Spleen (tissue), 7 donors: Measurements from ENCODE around the gene NMNAT2.

Source experiments
- CTCF ChIP-seq, 11 experiments: fragments of 200-600 bp in 7 of 11; fragments of 450-650 bp in 4 of 11; sonication (generic) in 4 of 11; IDR thresholded peaks in 8 of 11; conservative IDR thresholded peaks in 3 of 11; 1 replicate in 7 of 11; 2 replicates in 4 of 11; pipeline versions ENCODE4 v1.4.0 to v1.8.0; 2016 to 2021; ENCODE audit warnings: antibody characterized with exemption in 11 of 11, inconsistent platforms in 4 of 11, mild to moderate bottlenecking in 1 of 11
- POLR2A ChIP-seq, 3 donors: fragments of 450-650 bp; IDR thresholded peaks; one replicate each; pipeline ENCODE4 v1.5.1; 2017; ENCODE audit warnings: antibody characterized with exemption in 3 of 3, mild to moderate bottlenecking in 1 of 3
- POLR2AphosphoS5 ChIP-seq, 3 donors: sonication (generic); formaldehyde crosslinking; IDR thresholded peaks; one replicate each; pipeline ENCODE4 v1.5.1; 2017; ENCODE audit warnings: antibody characterized with exemption in 3 of 3
- donor health status: DM: no; HTN: no; CAD: no; lungs with moderate emphysema.
- donor health status: DM: no; HTN: no; CAD: no.
- donor health status: DM: no; HTN: no; CAD: no.

GRCh38 chr1:183449223-183449770 lies 31.1 kb upstream of the NMNAT2 start:
- TF ChIP-seq POLR2A (IDR thresholded peaks at IDR 0.05): no peak
- no peak for TF ChIP-seq CTCF (IDR thresholded peaks at IDR 0.05 in 8 of 11, conservative IDR thresholded peaks at IDR 0.05 in 3 of 11)
- no peak for TF ChIP-seq POLR2AphosphoS5 (IDR thresholded peaks at IDR 0.05)
